ENCODE data around the gene STAT5A.

Gene STAT5A

DNA sequence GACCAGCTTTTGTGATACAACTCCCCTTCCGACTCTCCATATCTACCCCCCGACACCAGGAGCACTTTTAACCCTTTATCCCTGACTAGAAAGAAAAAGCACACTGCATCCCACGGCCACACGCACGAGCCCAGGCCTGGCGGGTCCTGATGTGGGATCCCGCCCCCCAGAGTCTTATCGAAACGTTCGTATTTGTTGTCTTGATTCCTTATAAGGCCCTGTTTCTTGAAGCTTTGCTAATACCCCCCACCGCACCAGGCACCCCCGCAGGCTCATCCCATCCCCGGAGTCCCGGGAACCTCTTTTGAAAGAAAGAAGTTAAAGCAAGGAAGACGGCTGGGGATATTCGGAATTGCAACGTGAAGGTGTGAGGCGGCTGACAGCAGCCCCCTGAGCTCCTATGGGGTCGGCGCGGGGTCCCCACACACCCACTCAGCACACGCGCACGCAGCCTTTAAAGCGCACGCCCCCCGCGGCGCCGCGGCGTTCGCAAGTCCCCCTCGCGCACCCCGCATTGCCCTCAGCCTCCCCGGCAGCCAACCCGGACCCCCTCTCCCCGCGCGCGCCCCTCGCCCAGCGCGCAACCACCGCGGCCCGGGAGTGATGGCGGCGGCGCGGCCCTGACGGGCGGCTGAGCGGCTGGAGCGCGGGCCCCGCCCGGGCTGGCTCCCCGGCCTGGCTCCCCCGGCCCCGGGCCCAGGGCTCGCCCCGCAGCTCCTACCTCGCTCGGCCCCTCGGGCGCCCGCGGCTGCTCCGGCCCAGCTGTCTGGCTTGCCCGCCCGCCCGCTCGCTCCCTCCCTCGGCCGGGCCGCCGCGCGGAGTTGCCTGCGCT lies 12.6 kb upstream of the STAT5A start:
- Mint-ChIP-seq H3K4me3 (peak overlapping the region; percentile 99), H3K4me1 (peaks cover 54% of the 10 kb centered on the region), H3K36me3 (peaks cover 12% of the 10 kb centered on the region), H3K9me3 (no peaks in the 10 kb centered on the region), H3K27me3 (no peaks in the 10 kb centered on the region), H3K27ac (peak overlapping the region; percentile 98)

DNA sequence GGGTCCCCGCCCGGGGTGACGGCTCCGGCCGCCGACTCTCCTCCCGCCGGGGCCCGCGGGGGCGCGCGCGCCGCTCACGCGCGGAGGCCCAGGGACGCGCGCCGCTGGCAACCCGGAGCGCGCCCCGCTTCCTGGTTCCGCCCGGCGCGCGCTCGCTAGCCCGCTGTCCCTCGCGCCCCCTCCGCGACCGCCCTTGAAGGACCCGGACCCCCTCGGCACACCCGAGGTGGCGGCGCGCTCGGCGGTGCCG lies 12.0 kb upstream of the STAT5A start, which contains the start of gene STAT5B:
Gene STAT5B (minus strand): TSS at position 33 of the 250 bp plus-strand sequence. CDS start 44,264 bp downstream, outside the sequence.
- Mint-ChIP-seq H3K4me1 (peaks cover 49% of the 10 kb centered on the region), H3K9me3 (no peaks in the 10 kb centered on the region), H3K36me3 (peaks cover 11% of the 10 kb centered on the region), H3K27ac (peak within 1 kb of the TSS; percentile 98), H3K4me3 (peak within 1 kb of the TSS; percentile 99), H3K27me3 (no peaks in the 10 kb centered on the region)

DNA sequence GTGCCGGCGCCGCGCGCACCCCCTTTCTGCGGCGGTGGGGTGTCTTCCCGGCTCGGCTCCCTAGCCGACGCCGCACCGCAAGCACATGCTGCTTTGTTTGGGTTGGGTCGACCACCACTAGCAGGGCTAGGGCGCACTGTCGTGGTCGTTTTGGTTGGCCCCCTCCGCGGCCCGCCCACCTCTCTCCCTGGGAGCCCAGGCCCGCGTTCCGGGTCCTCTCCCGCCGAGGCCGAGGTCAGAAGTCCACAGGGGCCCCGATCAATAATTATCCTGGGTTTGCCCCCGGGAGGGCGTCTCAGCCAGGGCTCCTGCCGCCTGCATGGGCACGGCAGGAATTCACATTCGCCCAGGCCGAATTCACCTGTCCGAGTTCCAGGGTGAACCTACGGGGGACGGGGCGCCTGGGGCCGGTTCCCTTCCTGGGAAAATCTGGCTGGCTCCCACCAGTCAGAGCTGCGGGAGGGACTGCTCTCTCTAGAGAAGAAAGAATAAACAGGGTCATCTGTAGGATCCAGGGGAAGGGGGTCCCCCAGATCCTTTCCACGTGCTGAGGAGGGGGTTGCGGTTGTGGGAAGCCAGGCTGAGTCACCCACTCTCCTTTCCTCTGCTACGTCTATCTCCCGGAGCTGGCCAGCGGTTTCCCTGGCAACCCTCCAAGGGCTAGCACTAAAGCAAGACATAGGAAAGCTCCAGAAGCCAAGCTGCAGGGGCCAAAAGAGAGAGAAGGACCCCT lies 11.5 kb upstream of the STAT5A start:
- peaks cover 9% of the 10 kb centered on the region for H3K36me3 Mint-ChIP-seq
- peaks cover 44% of the 10 kb centered on the region for H3K4me1 Mint-ChIP-seq
- H3K27ac Mint-ChIP-seq: peak overlapping the region; percentile 92
- H3K4me3 Mint-ChIP-seq: peak overlapping the region; percentile 73
- H3K9me3 Mint-ChIP-seq: no peaks in the 10 kb centered on the region
- H3K27me3 Mint-ChIP-seq: no peaks in the 10 kb centered on the region

DNA sequence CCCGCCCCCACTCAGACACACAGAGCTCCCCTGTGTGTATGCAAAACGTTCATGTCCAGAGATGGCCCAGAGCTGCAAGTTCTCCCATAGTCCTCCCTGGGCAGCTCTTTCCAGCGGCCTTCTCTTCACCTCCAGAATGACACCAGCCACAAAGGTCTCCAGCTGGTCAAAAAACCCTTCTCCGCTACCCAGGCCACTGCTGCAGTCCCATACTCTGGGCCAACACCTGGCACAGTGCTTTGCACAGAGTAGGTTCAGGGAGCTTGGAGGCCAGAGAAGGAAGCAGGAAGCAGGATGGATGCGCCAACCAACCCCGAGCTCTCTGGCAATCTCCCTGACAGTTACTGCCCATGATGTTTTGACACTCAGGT lies 11.0 kb upstream of the STAT5A start:
- peak overlapping the region; percentile 73 for H3K4me3 Mint-ChIP-seq
- peaks cover 38% of the 10 kb centered on the region for H3K4me1 Mint-ChIP-seq
- H3K36me3 Mint-ChIP-seq: peaks cover 9% of the 10 kb centered on the region
- no peaks in the 10 kb centered on the region for H3K9me3 Mint-ChIP-seq
- no peaks in the 10 kb centered on the region for H3K27me3 Mint-ChIP-seq
- H3K27ac Mint-ChIP-seq: peak overlapping the region; percentile 92

- H3K27me3 Mint-ChIP-seq: no peaks in the 10 kb centered on the region
- H3K4me3 Mint-ChIP-seq: no peak overlapping the region
- H3K27ac Mint-ChIP-seq: peak overlapping the region; percentile 92
- peaks cover 3% of the 10 kb centered on the region for H3K36me3 Mint-ChIP-seq
- peaks cover 31% of the 10 kb centered on the region for H3K4me1 Mint-ChIP-seq
- no peaks in the 10 kb centered on the region for H3K9me3 Mint-ChIP-seq
These were observed 8.3 kb upstream of the STAT5A start for GRCh38 chr17:42279776-42280630.

- no peak overlapping the region for H3K4me3 Mint-ChIP-seq
These were observed 6.7 kb upstream of the STAT5A start for GRCh38 chr17:42281571-42282096.

GRCh38 chr17:42282478-42283080 lies 5.7 kb upstream of the STAT5A start:
- no peaks in the 10 kb centered on the region for H3K27me3 Mint-ChIP-seq

More at GRCh38 chr17:42281571-42282096, 6.7 kb upstream of the STAT5A start:
- Mint-ChIP-seq H3K27me3 (no peaks in the 10 kb centered on the region), H3K27ac (no peak overlapping the region), H3K36me3 (no peaks in the 10 kb centered on the region), H3K4me1 (peaks cover 41% of the 10 kb centered on the region), H3K9me3 (no peaks in the 10 kb centered on the region)

GRCh38 chr17:42283241-42284023 lies 4.9 kb upstream of the STAT5A start:
- Mint-ChIP-seq H3K9me3 (no peaks in the 10 kb centered on the region), H3K4me1 (peaks cover 39% of the 10 kb centered on the region), H3K36me3 (peaks cover 7% of the 10 kb centered on the region), H3K27ac (no peak overlapping the region), H3K27me3 (no peaks in the 10 kb centered on the region), H3K4me3 (peak overlapping the region; percentile 30)

More at GRCh38 chr17:42282478-42283080, 5.7 kb upstream of the STAT5A start:
- H3K4me1 Mint-ChIP-seq: peaks cover 41% of the 10 kb centered on the region
- H3K36me3 Mint-ChIP-seq: peaks cover 4% of the 10 kb centered on the region
- peak overlapping the region; percentile 81 for H3K27ac Mint-ChIP-seq
- no peaks in the 10 kb centered on the region for H3K9me3 Mint-ChIP-seq
- H3K4me3 Mint-ChIP-seq: peak overlapping the region; percentile 30

DNA sequence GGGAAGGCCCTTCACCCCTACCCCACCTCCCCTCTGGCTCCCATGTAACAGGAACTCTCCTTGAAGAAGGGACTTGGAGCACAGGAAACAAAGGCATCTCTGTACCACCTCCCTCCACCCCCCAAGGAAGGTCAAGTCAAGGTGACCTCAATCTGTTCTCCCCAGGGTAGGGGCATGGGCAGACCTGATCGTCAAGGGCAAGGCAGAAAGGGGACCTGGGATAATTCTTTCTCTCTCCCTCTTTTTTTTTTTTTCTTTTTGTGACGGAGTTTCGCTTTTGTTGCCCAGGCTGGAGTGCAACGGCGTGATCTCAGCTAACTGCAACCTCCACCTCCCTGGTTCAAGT lies 4.3 kb upstream of the STAT5A start:
- Mint-ChIP-seq H3K4me1 (peaks cover 39% of the 10 kb centered on the region), H3K4me3 (no peak overlapping the region), H3K36me3 (peaks cover 7% of the 10 kb centered on the region), H3K9me3 (no peaks in the 10 kb centered on the region), H3K27ac (peak overlapping the region; percentile 12), H3K27me3 (no peaks in the 10 kb centered on the region)

- no peak overlapping the region for H3K4me3 Mint-ChIP-seq
- H3K36me3 Mint-ChIP-seq: peaks cover 7% of the 10 kb centered on the region
- H3K4me1 Mint-ChIP-seq: peaks cover 41% of the 10 kb centered on the region
- peak overlapping the region; percentile 12 for H3K27ac Mint-ChIP-seq
- no peaks in the 10 kb centered on the region for H3K27me3 Mint-ChIP-seq
- no peaks in the 10 kb centered on the region for H3K9me3 Mint-ChIP-seq
These were observed 3.7 kb upstream of the STAT5A start for GRCh38 chr17:42284566-42284965.

DNA sequence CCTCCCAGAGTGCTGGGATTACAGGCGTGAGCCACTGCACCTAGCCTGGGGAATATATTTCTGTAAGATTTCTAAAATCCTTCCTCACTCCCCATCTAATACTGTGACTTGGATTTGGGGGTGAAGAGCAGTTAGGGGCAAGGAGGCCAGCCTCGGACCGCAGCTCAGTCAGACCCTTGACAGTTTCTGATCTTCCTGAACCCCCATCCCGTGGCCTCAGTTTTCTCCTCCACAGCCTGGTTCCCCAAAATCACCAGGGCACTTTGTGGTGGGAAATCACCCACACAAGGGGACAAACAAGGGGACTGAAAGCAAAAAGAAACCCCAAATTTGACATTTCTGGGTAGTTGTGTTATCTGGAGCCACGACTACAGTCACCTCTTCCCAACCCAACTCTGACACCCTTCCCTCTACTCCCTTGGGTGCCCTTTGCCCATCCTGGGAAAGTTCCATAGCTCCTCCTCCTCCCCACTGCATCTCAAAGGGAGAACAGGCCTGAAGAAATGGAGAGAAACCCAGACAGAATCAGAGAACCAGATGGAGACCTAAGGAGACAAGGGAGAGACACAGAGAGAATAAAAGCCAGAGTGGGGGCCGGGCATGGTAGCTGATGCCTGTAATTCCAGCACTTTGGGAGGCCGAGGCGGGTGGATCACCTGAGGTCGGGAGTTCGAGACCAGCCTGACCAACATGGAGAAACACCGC lies 2.8 kb upstream of the STAT5A start:
- Mint-ChIP-seq H3K27ac (peak overlapping the region; percentile 77), H3K36me3 (peaks cover 12% of the 10 kb centered on the region), H3K27me3 (no peaks in the 10 kb centered on the region), H3K4me1 (peaks cover 47% of the 10 kb centered on the region), H3K4me3 (peak overlapping the region; percentile 90), H3K9me3 (no peaks in the 10 kb centered on the region)

GRCh38 chr17:42286411-42287221 lies 1.7 kb upstream of the STAT5A start:
- Mint-ChIP-seq H3K4me3 (peak overlapping the region; percentile 90), H3K36me3 (peaks cover 18% of the 10 kb centered on the region), H3K9me3 (no peaks in the 10 kb centered on the region), H3K4me1 (peaks cover 58% of the 10 kb centered on the region), H3K27me3 (no peaks in the 10 kb centered on the region), H3K27ac (peak overlapping the region; percentile 99)

- Mint-ChIP-seq H3K9me3 (no peaks in the 10 kb centered on the region), H3K4me1 (peaks cover 62% of the 10 kb centered on the region), H3K4me3 (peak overlapping the region; percentile 90), H3K27me3 (no peaks in the 10 kb centered on the region), H3K36me3 (peaks cover 21% of the 10 kb centered on the region), H3K27ac (peak overlapping the region; percentile 99)
These were observed 857 bp upstream of the STAT5A start for GRCh38 chr17:42287305-42287976.

All from activated naive CD4-positive, alpha-beta T cell treated with anti-CD3 and anti-CD28 coated beads, Interleukin-2, amount 50 U/mL, for 24 hours (primary cell).